Suprapubic skin (tissue), 4 donors: ENCODE data around the gene MTAP. TPM values are rescaled to one million over a fixed set of nuclear protein-coding genes. Genes with fewer than 3 reads are reported as not detected.

ENCODE experiments used
- DNase-seq, 2 donors: peaks; one replicate each; pipeline ENCODE4 v3.0.0-alpha.2; 2019; ENCODE audit warnings: low spot score in 2 of 2
- H3K27ac ChIP-seq: fragments of 200-600 bp; sonication (generic); one replicate; pipeline ENCODE4 v1.5.1; 2019
- H3K27me3 ChIP-seq: fragments of 200-600 bp; sonication (generic); one replicate; pipeline ENCODE4 v1.5.1; 2019
- H3K36me3 ChIP-seq: fragments of 200-600 bp; sonication (generic); one replicate; pipeline ENCODE4 v1.5.1; 2019
- H3K4me1 ChIP-seq: fragments of 200-600 bp; sonication (generic); one replicate; pipeline ENCODE4 v1.5.1; 2019
- H3K4me3 ChIP-seq: fragments of 200-600 bp; sonication (generic); one replicate; pipeline ENCODE4 v1.5.1; 2019; ENCODE audit warnings: mild to moderate bottlenecking
- H3K9me3 ChIP-seq: fragments of 200-600 bp; sonication (generic); one replicate; pipeline ENCODE4 v1.5.1; 2019
- CTCF ChIP-seq, 2 donors: fragments of 200-600 bp in 1 of 2; fragments of 450-650 bp in 1 of 2; sonication (generic) in 1 of 2; IDR thresholded peaks; one replicate each; pipeline ENCODE4 v1.5.1; 2016 to 2019; ENCODE audit warnings: antibody characterized with exemption in 2 of 2, mild to moderate bottlenecking in 1 of 2, moderate library complexity in 1 of 2
- EP300 ChIP-seq: sonication (generic); formaldehyde crosslinking; IDR thresholded peaks from one replicate; pipeline ENCODE4 v1.6.1; 2017; ENCODE audit warnings: antibody characterized with exemption
- POLR2A ChIP-seq, 2 donors: fragments of 450-650 bp; IDR thresholded peaks; one replicate each; pipeline ENCODE4 v1.6.1; 2017; ENCODE audit warnings: antibody characterized with exemption in 2 of 2, mild to moderate bottlenecking in 2 of 2, moderate library complexity in 2 of 2
- POLR2AphosphoS5 ChIP-seq, 3 donors: sonication (generic); formaldehyde crosslinking; IDR thresholded peaks; one replicate each; pipeline ENCODE4 v1.6.1; 2017; ENCODE audit warnings: antibody characterized with exemption in 3 of 3
- WGBS: methylation state at CpG from one replicate; pipeline ENCODE4 v1.1.5; 2018; 5-methylcytosine and 5-hydroxymethylcytosine counted together
- total RNA-seq, 4 donors: library from RNA; depleted of rRNA; stranded (reverse); fragments of >200 nt; gene quantifications; one replicate each; pipeline ENCODE4 v1.1.0, GENCODE V29; 2016

The MTAP gene
- total RNA-seq, 4 donors from 2014 or later = 15.2 to 24.9 (median 22.1) TPM

GRCh38 chr9:21931428-21931827 is 129.0 kb downstream of the MTAP start:
- no peak for DNase-seq
- Histone ChIP-seq H3K9me3 (no peaks in the 10 kb centered on the region), H3K4me3 (no peak overlapping the region), H3K36me3 (peaks cover 9% of the 10 kb centered on the region), H3K27ac (no peak overlapping the region), H3K4me1 (no peaks in the 10 kb centered on the region), H3K27me3 (no peaks in the 10 kb centered on the region)
- WGBS = 65% methylated on average over 1 of the region's 1 CpG
- TF ChIP-seq CTCF (IDR thresholded peaks at IDR 0.05) (no peak), EP300 (no peak), POLR2A (IDR thresholded peaks at IDR 0.05) (no peak), POLR2AphosphoS5 (IDR thresholded peaks at IDR 0.05) (no peak)

- H3K4me1 ChIP-seq = no peaks in the 10 kb centered on the region
- H3K36me3 ChIP-seq = peaks cover 9% of the 10 kb centered on the region
- no peaks in the 10 kb centered on the region for H3K27me3 ChIP-seq
- no peaks in the 10 kb centered on the region for H3K9me3 ChIP-seq
- TF ChIP-seq EP300 (no peak), CTCF (IDR thresholded peaks at IDR 0.05) (no peak), POLR2AphosphoS5 (IDR thresholded peaks at IDR 0.05) (no peak), POLR2A (IDR thresholded peaks at IDR 0.05) (no peak)
- no peak overlapping the region for H3K27ac ChIP-seq
- H3K4me3 ChIP-seq = no peak overlapping the region
- DNase-seq = no peak
Measured at GRCh38 chr9:21933281-21933680, 130.8 kb downstream of the MTAP start.

- no peaks in the 10 kb centered on the region for H3K4me1 ChIP-seq
- H3K36me3 ChIP-seq = peaks cover 9% of the 10 kb centered on the region
- TF ChIP-seq EP300 (no peak), POLR2A (IDR thresholded peaks at IDR 0.05) (no peak), CTCF (IDR thresholded peaks at IDR 0.05) (no peak), POLR2AphosphoS5 (IDR thresholded peaks at IDR 0.05) (no peak)
- no peaks in the 10 kb centered on the region for H3K27me3 ChIP-seq
- 94% methylated on average over 2 of the region's 2 CpGs for WGBS
- H3K27ac ChIP-seq = no peak overlapping the region
- no peak for DNase-seq
- H3K4me3 ChIP-seq = no peak overlapping the region
- H3K9me3 ChIP-seq = no peaks in the 10 kb centered on the region
Measured at GRCh38 chr9:21933865-21934264, 131.4 kb downstream of the MTAP start.

- no peak for DNase-seq
- Histone ChIP-seq H3K36me3 (peaks cover 9% of the 10 kb centered on the region), H3K4me3 (no peak overlapping the region), H3K9me3 (no peaks in the 10 kb centered on the region), H3K27ac (no peak overlapping the region), H3K4me1 (no peaks in the 10 kb centered on the region), H3K27me3 (no peaks in the 10 kb centered on the region)
- WGBS = 82% methylated on average over 1 of the region's 1 CpG
- TF ChIP-seq POLR2AphosphoS5 (IDR thresholded peaks at IDR 0.05) = no peak
- TF ChIP-seq POLR2A (IDR thresholded peaks at IDR 0.05) = no peak
- TF ChIP-seq EP300 = no peak
- no peak for TF ChIP-seq CTCF (IDR thresholded peaks at IDR 0.05)
Measured at GRCh38 chr9:21935631-21936030, 133.2 kb downstream of the MTAP start.

- 95% methylated on average over 1 of the region's 1 CpG for WGBS
- peaks cover 7% of the 10 kb centered on the region for H3K36me3 ChIP-seq
- no peak overlapping the region for H3K4me3 ChIP-seq
- TF ChIP-seq POLR2A (IDR thresholded peaks at IDR 0.05) = no peak
- no peak for TF ChIP-seq EP300
- TF ChIP-seq POLR2AphosphoS5 (IDR thresholded peaks at IDR 0.05) = no peak
- TF ChIP-seq CTCF (IDR thresholded peaks at IDR 0.05) = no peak
- no peaks in the 10 kb centered on the region for H3K4me1 ChIP-seq
- no peaks in the 10 kb centered on the region for H3K27me3 ChIP-seq
- H3K27ac ChIP-seq = no peak overlapping the region
- DNase-seq = no peak
- H3K9me3 ChIP-seq = no peaks in the 10 kb centered on the region
Measured at GRCh38 chr9:21936161-21936560, 133.7 kb downstream of the MTAP start.
